H1 (cell line): ENCODE results near the gene GRIA1.

Experiments used
- CTCF ChIP-seq, 3 experiments: IDR thresholded peaks; 1 replicate in 2 of 3; 2 replicates in 1 of 3; pipeline versions ENCODE4 v1.5.1 to v1.6.1; 2011; ENCODE audit warnings: low read length in 3 of 3, mild to moderate bottlenecking in 3 of 3, inconsistent platforms in 2 of 3, low read depth in 1 of 3, moderate library complexity in 1 of 3; ENCODE audit not compliant: insufficient read depth in 1 of 3; ENCODE audit errors: control extremely low read depth in 1 of 3
- EP300 ChIP-seq, 2 experiments: IDR thresholded peaks; 1 replicate in 1 of 2; 2 replicates in 1 of 2; pipeline ENCODE4 v1.6.1; 2011 to 2012; ENCODE audit warnings: low read depth in 2 of 2, low read length in 2 of 2, mild to moderate bottlenecking in 2 of 2, borderline replicate concordance in 1 of 2, inconsistent platforms in 1 of 2, moderate library complexity in 1 of 2
- GABPA ChIP-seq: IDR thresholded peaks from 2 replicates; pipeline ENCODE4 v1.6.1; 2011; ENCODE audit warnings: mild to moderate bottlenecking, low read length, moderate library complexity, borderline replicate concordance; ENCODE audit not compliant: insufficient read depth
- JUND ChIP-seq: IDR thresholded peaks from 2 replicates; pipeline ENCODE4 v1.6.1; 2011; ENCODE audit warnings: mild to moderate bottlenecking, improper control_type of control experiment, low read length
- NANOG ChIP-seq: IDR thresholded peaks from 2 replicates; pipeline ENCODE4 v1.6.1; 2011; ENCODE audit warnings: low read length, low read depth, mild to moderate bottlenecking, inconsistent platforms; ENCODE audit not compliant: insufficient read depth, poor library complexity, severe bottlenecking
- NRF1 ChIP-seq: IDR thresholded peaks from 2 replicates; pipeline ENCODE4 v1.6.1; 2011; ENCODE audit warnings: mild to moderate bottlenecking, low read depth, low read length, improper control_type of control experiment
- POLR2A ChIP-seq, 2 experiments: IDR thresholded peaks; 1 replicate in 1 of 2; 2 replicates in 1 of 2; pipeline ENCODE4 v1.6.1; 2011; ENCODE audit warnings: low read depth in 2 of 2, low read length in 2 of 2, mild to moderate bottlenecking in 2 of 2; ENCODE audit errors: control extremely low read depth in 1 of 2
- POU5F1 ChIP-seq: IDR thresholded peaks from 2 replicates; pipeline ENCODE4 v1.6.1; 2011; ENCODE audit warnings: low read depth, mild to moderate bottlenecking, low read length, moderate library complexity
- SIX5 ChIP-seq: IDR thresholded peaks from 2 replicates; pipeline ENCODE4 v1.6.1; 2011; ENCODE audit warnings: mild to moderate bottlenecking, low read depth, low read length
- SUZ12 ChIP-seq: fragments of 200-600 bp; sonication (generic); IDR thresholded peaks from 2 replicates; pipeline ENCODE4 v1.6.1; 2012; ENCODE audit warnings: mild to moderate bottlenecking, inconsistent platforms, low read length, moderate library complexity, mixed read lengths

- TF ChIP-seq POU5F1 (no peak), GABPA (no peak), POLR2A (IDR thresholded peaks at IDR 0.05; ENCODE audit: control extremely low read depth in 1 of 2, low read depth in 2 of 2, low read length in 2 of 2) (no peak), NRF1 (no peak), JUND (no peak), NANOG (no peak), SUZ12 (no peak), CTCF (IDR thresholded peaks at IDR 0.05; ENCODE audit: control extremely low read depth in 1 of 3, insufficient read depth in 1 of 3, low read depth in 1 of 3, low read length in 3 of 3) (no peak), EP300 (IDR thresholded peaks at IDR 0.05; ENCODE audit: borderline replicate concordance in 1 of 2, low read depth in 2 of 2, low read length in 2 of 2) (no peak), SIX5 (no peak)
Measured at GRCh38 chr5:153445875-153446579, 44.4 kb upstream of the GRIA1 start.
